GM18870 (cell line): ENCODE measurements around the gene NBEAL2.
"Not testable (repeated sequence)": the region's sequence is repeated elsewhere in the genome, so short reads cannot be mapped to it uniquely, and the experiment has no call there.

Experiments
- ATAC-seq: cut with Tn5 transposase; IDR thresholded peaks from one replicate; pipeline ENCODE4 v1.9.1; 2021; ENCODE audit warnings: moderate library complexity; ENCODE audit not compliant: unreplicated experiment

Gene NBEAL2

DNA sequence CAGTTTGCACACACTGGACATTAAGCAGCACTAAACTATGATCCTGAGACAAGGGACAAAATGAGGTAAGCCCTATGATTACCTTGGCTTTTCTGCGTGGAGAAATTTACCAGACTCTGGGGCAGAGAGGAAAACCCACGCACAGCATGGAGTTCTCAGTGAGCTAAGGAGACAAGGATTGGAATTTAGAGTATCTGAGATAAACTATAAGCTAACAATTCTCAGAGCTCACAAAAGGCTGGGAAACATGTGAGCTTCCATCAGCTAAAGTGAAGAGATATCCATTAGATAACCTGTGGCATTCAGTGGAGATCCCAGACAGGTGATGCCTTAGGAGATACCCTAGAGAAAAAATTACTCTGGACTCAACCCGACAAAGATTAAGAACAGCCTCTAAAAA, 48.7 kb downstream of the NBEAL2 start:
- ATAC-seq, result no peak

DNA sequence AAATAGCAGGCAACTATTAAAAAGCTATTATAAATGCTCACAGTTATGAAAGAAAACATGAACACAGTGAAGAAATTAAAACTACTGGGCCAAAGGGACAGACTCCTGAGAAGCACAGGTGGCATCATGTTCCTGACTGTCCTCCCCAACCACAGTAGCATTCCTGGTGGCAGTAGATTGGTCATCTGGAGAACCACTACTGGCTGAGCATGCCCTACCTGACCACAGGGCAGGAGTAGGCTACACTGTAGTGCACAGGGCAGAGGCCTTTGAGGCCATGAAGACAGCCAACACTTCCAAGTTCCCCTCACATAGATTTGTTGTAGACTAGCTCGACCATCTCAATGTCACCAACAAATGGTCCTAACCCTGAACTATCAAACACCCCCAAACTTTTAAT, 49.2 kb downstream of the NBEAL2 start:
- ATAC-seq, result no peak

DNA sequence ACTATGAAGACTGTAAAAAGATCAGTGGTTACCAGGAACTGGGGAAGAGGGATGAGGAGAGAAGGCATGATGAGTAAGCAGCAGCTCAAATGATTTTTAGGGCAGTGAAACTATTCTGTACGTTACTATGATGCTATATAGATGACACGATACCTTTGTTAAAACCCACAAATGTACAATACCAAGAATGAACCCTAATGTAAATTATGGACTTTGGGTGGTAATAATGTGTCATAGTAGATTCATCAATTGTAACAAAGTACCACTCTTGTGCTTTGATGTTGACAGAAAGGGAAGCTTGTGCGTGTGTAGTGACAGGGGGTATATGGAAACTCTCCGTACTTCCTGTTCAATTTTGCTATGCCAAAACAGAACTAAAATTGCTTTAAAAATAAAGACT, 51.6 kb downstream of the NBEAL2 start:
- not testable (repeated sequence) for ATAC-seq

DNA sequence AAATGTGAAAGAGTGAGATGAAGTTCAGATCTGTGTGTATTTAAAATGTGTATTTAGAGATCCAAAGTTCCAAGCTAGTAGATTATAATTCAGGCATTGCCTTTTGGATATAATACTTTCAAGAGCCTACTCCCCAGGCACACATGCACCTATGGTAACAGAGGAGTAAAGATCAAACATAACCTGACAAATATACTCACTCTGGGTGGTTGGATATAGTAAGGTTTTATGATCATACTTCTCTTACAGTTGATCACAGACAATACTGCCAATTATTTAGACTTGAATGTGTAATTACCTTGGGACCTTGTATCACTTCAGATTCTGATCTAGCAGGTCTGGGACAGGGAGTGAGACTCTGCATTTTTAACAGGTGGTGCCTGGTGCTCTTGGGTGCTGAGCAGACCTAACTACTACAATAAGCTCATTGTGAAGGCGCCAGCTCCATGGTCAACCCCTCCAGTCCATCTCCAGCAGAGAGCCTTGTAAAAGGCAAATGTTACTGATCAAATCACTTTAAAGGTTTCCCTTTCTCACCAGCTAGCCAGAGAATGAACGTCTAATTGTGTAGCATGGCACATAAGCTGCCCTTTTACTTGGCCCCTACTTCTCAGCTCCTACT, 55.5 kb downstream of the NBEAL2 start:
- ATAC-seq, result no peak

DNA sequence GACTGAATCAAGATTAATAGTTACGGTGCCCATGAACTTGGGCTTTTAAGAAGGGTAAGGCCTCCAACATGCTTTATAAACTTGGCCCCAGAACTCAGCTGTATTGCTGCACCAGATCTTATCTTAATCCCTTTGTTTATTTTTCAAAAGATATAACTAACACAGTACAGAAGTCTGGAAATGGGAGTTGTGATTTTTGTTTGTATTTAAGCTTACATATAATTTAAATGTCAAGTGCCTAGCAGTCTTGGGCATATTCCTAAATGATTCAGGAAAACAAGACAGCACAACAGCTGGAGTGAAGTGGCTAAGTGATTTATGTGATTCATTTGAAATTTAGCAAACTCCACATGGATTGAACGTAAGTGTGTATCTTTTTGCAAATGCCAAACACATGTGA, 56.2 kb downstream of the NBEAL2 start:
- no peak for ATAC-seq

DNA sequence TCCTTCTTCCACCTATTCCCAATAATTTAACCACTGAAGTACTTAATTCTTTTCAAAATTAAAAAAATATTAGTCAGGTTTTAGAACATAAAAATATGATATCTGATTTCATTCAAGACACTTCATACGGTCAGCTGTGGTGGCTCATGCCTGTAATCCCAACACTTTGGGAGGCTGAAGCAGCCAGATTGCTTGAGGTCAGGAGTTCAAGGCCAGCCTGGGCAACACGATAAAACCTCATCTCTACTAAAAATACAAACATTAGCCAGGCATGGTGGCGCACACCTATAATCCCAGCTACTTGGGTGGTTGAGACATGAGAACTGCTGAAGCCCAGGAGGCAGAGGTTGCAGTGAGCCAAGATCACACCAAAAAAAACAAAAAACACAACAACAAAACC, 56.7 kb downstream of the NBEAL2 start:
- no peak for ATAC-seq

DNA sequence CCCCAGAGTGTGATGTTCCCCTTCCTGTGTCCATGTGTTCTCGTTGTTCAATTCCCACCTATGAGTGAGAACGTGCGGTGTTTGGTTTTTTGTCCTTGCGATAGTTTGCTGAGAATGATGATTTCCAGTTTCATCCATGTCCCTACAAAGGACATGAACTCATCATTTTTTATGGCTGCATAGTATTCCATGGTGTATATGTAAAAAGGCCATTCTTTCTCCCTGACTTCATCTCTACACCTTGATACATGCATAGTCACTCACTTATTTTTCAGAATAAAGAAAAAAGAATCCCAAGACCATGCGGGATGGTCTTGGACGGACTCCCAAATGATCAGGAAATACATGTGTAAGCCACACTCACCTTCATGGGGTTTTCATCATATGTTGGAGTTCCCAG, 57.8 kb downstream of the NBEAL2 start:
- ATAC-seq, result not testable (repeated sequence)

DNA sequence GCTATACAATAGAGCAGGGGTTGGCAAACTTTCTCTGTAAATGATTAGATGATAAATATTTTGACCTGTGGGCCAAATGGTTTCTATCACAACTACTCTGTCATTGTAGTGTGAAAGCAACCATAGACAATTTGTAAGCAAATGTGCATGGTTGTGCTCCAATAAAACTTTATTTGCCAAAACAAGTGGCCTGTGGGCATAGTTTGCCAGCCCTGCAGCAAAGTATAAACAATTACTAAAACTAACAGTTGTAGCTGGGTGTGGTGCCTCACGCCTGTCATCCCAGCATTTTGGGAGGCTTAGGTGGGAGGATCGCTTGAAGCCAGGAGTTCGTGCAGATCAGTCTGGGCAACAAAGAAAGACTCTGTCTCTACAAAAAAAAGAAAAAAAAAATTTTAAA, 61.6 kb downstream of the NBEAL2 start:
- no peak for ATAC-seq

DNA sequence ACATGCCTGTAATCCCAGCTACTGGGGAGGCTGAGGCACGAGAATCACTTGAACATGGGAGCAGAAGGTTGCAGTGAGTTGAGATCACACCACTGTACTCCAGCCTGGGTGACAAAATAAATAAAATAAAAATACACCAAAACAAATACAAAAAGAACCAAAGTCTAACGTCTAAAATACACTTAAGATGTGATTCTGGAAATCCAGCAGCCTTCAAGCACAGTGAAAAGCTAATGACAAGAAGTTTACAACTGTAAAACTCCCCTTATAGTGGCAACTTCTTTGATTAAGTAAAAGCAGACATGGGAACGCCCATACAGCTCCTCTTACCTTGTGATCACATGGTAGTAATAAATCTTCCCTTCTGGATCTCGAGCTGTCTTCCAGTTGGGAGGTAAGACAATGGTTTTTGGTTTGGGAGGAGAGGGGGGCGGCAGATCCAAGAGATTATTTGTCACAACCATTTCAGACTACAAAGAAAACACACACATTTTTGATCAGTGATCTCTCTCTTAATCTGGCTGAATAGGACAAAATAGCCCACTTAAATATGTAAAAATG, 62.8 kb downstream of the NBEAL2 start:
- no peak for ATAC-seq

DNA sequence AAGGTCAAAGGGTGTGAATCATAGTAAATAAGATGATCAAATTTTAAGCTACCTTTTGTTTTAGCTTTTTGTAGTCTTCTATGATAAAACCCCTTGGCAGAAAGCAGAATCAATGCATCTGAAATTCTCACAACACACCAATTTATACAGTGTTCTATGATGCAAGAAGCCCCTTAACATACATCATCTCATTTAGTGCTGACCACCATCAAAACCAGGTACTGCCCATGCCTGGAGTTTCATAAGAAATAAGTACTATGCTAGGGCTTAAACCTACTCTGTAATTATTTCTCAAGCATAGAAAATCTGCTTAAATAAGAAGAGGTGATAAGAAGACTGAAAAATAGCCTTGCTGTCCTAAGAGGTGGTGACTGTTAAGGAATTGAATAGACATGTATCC, 67.6 kb downstream of the NBEAL2 start:
- no peak for ATAC-seq

DNA sequence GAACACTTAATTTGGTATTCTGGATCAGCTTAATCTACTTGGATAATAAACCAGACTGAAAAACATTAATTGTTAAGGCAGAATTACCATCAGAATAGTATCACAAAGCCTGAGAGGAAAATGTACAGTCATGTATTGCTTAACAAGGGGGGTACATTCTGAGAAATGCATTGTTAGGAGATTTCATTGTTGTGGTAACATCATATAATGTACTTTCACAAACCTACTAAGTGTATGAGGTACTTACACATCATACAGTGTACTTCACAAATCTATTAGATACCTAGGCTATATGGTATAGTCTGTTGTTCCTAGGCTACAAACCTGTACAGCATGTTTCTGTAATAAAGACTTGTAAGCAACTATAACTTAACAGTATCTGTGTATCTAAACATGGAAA, 68.2 kb downstream of the NBEAL2 start:
- ATAC-seq, result no peak

DNA sequence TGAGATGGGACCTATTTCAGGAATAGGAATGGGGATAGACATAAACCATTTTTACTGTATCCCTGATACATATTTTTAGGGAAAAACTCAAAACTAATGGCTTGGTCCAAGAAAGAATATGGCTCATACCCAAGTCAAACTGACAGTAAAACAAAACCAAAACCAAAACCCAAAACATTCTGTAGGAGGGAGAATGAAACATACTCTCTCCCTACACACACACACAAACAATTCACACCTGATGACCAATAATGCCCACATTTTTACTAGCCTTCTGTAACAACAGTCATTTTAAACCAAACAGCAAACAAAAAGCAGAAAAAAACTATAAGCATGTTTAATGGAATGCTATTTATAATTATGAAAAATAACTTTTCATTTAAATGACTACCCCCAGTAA, 74.9 kb downstream of the NBEAL2 start:
- no peak for ATAC-seq

DNA sequence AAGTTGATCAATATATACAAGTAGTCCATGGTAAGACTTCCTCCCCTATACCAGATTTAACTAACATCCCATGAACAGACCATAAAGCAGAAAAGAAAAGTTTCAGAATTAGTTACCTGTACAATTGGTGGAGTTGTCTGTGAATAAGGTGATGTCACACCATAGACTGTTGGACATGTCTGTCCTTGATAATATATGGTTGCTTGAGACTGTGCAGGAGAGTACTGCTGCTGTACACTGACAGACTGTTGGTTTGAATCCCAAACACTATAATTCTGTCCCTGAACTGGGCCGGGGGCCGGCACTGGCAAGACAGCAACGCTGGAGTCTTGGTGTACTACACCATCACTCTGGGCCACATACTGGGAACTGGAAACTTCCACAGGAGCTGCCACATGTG, 77.2 kb downstream of the NBEAL2 start:
- no peak for ATAC-seq

DNA sequence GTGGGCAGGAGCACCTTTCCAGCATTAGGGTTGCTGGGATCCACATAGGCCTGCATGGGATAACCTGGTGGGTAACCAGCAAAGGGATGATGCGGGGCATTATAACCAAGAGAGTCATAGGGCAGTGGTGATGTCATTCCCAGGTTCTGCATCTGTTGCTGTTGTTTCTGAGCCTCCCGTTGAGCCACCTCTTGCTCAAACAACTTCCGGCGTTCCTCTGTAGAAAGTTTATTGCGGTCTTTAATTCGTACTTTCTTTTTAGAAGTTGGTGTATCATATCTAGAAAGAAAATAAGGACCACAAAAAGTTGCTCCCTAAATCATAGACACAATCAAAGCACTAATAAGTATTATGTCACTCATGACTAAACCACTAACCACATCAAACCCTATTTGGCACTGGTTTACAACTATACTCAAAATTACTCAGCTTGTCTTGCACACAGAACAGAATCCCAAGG, 77.8 kb downstream of the NBEAL2 start:
- ATAC-seq, result no peak
